Endothelial cell of umbilical vein (primary cell): ENCODE measurements around the gene AIM2. TPM values are rescaled to one million over a fixed set of nuclear protein-coding genes. Genes with fewer than 3 reads are reported as not detected.

Source experiments
- Bru-seq: library from RNA; stranded (reverse); fragments of 400-500 nt; gene quantifications from one replicate; lab custom pipeline; 2021; lab: Mats Ljungman, UMichigan
- BruChase-seq, 2 experiments: library from RNA; stranded (reverse); fragments of 400-500 nt; gene quantifications; one replicate each; lab custom pipeline; 2021; lab: Mats Ljungman, UMichigan
- BruUV-seq: library from RNA; stranded (reverse); fragments of 400-500 nt; replicated peaks from 2 replicates; lab custom pipeline; 2021; lab: Mats Ljungman, UMichigan
- CTCF ChIA-PET: fragments of 300-600, 350-600 bp; sonication (Branson Sonifier 250); formaldehyde crosslinking; loops from one replicate; lab custom pipeline; 2021; ENCODE audit warnings: antibody characterized with exemption, inconsistent platforms; lab: Charles Lee
- POLR2A ChIA-PET: fragments of 300-600, 350-600 bp; sonication (Branson Sonifier 250); formaldehyde crosslinking; loops from one replicate; lab custom pipeline; 2021; ENCODE audit warnings: antibody characterized with exemption, inconsistent platforms; lab: Charles Lee
- DNase-seq: peaks from one replicate; pipeline ENCODE4 v3.0.0-alpha.2; 2011; ENCODE audit warnings: low read depth, low spot score
- FAIRE-seq: peaks from 2 replicates; lab custom pipeline; 2011; peaks lifted over from hg19 to GRCh38; lab: Jason Lieb, UNC
- H2AFZ ChIP-seq: 2 replicates; pipeline ENCODE4 v1.6.0; 2012; ENCODE audit warnings: low read depth, low read length, control low read depth, inconsistent platforms
- H3K27ac ChIP-seq: 2 replicates; pipeline ENCODE4 v1.5.1; 2011; ENCODE audit warnings: low read depth, mild to moderate bottlenecking, control low read depth, low read length, moderate library complexity; ENCODE audit not compliant: insufficient read depth
- H3K27me3 ChIP-seq, 2 experiments: 2 replicates each; pipeline versions ENCODE4 v1.6.0 to v1.6.1; 2011; ENCODE audit warnings: low read length in 2 of 2, mixed read lengths in 1 of 2; ENCODE audit not compliant: control insufficient read depth in 2 of 2, insufficient read depth in 2 of 2
- H3K36me3 ChIP-seq, 2 experiments: 2 replicates in 1 of 2; 3 replicates in 1 of 2; pipeline ENCODE4 v1.5.1; 2011; ENCODE audit warnings: low read length in 2 of 2, mild to moderate bottlenecking in 1 of 2, moderate library complexity in 1 of 2; ENCODE audit not compliant: control insufficient read depth in 2 of 2, insufficient read depth in 2 of 2; ENCODE audit errors: extremely low read depth in 1 of 2
- H3K4me1 ChIP-seq: 3 replicates; pipeline ENCODE4 v1.5.1; 2011; ENCODE audit warnings: mild to moderate bottlenecking, low read length; ENCODE audit not compliant: control insufficient read depth, insufficient read depth; ENCODE audit errors: extremely low read depth
- H3K4me2 ChIP-seq: 2 replicates; pipeline ENCODE4 v1.6.1; 2011; ENCODE audit warnings: low read length, control low read depth, mixed read lengths; ENCODE audit not compliant: insufficient read depth
- H3K4me3 ChIP-seq, 3 experiments: fragments of 200-600 bp in 1 of 3; sonication (generic), shearing (Covaris generic) in 1 of 3; replicated peaks in 1 of 3; 2 replicates each; pipeline ENCODE4 v1.5.1; 2011 to 2016; ENCODE audit warnings: control low read depth in 3 of 3, low read length in 3 of 3, mild to moderate bottlenecking in 2 of 3, inconsistent platforms in 1 of 3, low read depth in 1 of 3, moderate library complexity in 1 of 3; ENCODE audit not compliant: insufficient read depth in 1 of 3
- H3K79me2 ChIP-seq: 2 replicates; pipeline ENCODE4 v1.6.0; 2012; ENCODE audit warnings: low read length, inconsistent platforms; ENCODE audit not compliant: control insufficient read depth, insufficient read depth
- H3K9ac ChIP-seq: replicated peaks from 2 replicates; pipeline ENCODE3; 2011; ENCODE audit warnings: low read length, control low read depth; ENCODE audit not compliant: insufficient read depth; ENCODE audit errors: extremely low read depth
- H3K9me1 ChIP-seq: replicated peaks from 3 replicates; pipeline ENCODE4 v1.6.0; 2011; ENCODE audit warnings: mild to moderate bottlenecking, low read length; ENCODE audit not compliant: control insufficient read depth, insufficient read depth; ENCODE audit errors: extremely low read depth
- H3K9me3 ChIP-seq: replicated peaks from 2 replicates; pipeline ENCODE4 v1.5.1; 2012; ENCODE audit warnings: low read length, inconsistent platforms; ENCODE audit not compliant: control insufficient read depth, insufficient read depth
- H4K20me1 ChIP-seq: replicated peaks from 2 replicates; pipeline ENCODE3; 2011; ENCODE audit warnings: mild to moderate bottlenecking, low read length; ENCODE audit not compliant: control insufficient read depth, insufficient read depth; ENCODE audit errors: extremely low read depth
- EZH2 ChIP-seq: IDR thresholded peaks from 2 replicates; pipeline ENCODE4 v1.6.1; 2012; ENCODE audit warnings: borderline replicate concordance, low read depth, mild to moderate bottlenecking, moderate library complexity, low read length, inconsistent platforms; ENCODE audit not compliant: severe bottlenecking
- JUN ChIP-seq: IDR thresholded peaks from 2 replicates; pipeline ENCODE4 v1.6.1; 2011; ENCODE audit warnings: borderline replicate concordance, low read depth; ENCODE audit not compliant: insufficient read length, insufficient read depth
- POLR2A ChIP-seq: IDR thresholded peaks from 2 replicates; pipeline ENCODE4 v1.6.1; 2012; ENCODE audit warnings: low read depth, mild to moderate bottlenecking, control low read depth, low read length
- POLR2AphosphoS5 ChIP-seq: IDR thresholded peaks from 2 replicates; pipeline ENCODE4 v1.6.1; 2012; ENCODE audit warnings: low read depth, mild to moderate bottlenecking, control low read depth, low read length, moderate library complexity; ENCODE audit not compliant: insufficient read depth
- dilution Hi-C: fragments of 300-500 bp; cut with MboI; formaldehyde crosslinking; loops from one replicate; pipeline ENCODE4 v1.15.0; 2019; ENCODE audit warnings: low sequenced_read_pairs; ENCODE audit not compliant: extremely low pct_ligation_motif_present
- intact Hi-C: fragments of 100-400 bp; cut with micrococcal nuclease; formaldehyde crosslinking; loops from one replicate; pipeline ENCODE4 v1.10.0; 2022
- long read RNA-seq: library from polyadenylated mRNA; stranded (forward); transcript quantifications from one replicate; pipeline ENCODE4 v2.0.0, GENCODE V29; 2021
- polyA minus RNA-seq, 3 experiments: library from RNA; depleted of rRNA, polyadenylated mRNA; stranded (reverse); fragments of >200 nt; gene quantifications; 1 replicate in 1 of 3; 2 replicates in 2 of 3; pipeline ENCODE4 v1.2.3, GENCODE V29; 2011
- polyA plus RNA-seq, 4 experiments: library from polyadenylated mRNA; depleted of rRNA in 3 of 4; stranded (reverse) in 3 of 4; unstranded in 1 of 4; fragments of >200 nt; gene quantifications; 2 replicates each; pipeline versions ENCODE4 v1.2.1 to v1.2.3, GENCODE V29; 2011 to 2012; ENCODE audit warnings: missing spikeins in 1 of 4
- total RNA-seq: library from RNA; stranded (reverse); gene quantifications from 2 replicates; pipeline ENCODE4 v1.2.3, GENCODE V29; 2021
- TF ChIP-seq, protein P1 (sequence below): IDR thresholded peaks from 2 replicates; pipeline ENCODE4 v1.6.1; 2011; ENCODE audit not compliant: insufficient read depth, insufficient read length
- TF ChIP-seq, protein P2 (sequence below), 2 donors: IDR thresholded peaks; 1 replicate in 1 of 2; 2 replicates in 1 of 2; pipeline ENCODE4 v1.5.1; 2011; ENCODE audit warnings: low read length in 2 of 2, mild to moderate bottlenecking in 2 of 2, moderate library complexity in 2 of 2, control low read depth in 1 of 2, inconsistent platforms in 1 of 2, low read depth in 1 of 2; ENCODE audit not compliant: insufficient read depth in 1 of 2; ENCODE audit errors: extremely low read depth in 1 of 2

Gene AIM2, protein sequence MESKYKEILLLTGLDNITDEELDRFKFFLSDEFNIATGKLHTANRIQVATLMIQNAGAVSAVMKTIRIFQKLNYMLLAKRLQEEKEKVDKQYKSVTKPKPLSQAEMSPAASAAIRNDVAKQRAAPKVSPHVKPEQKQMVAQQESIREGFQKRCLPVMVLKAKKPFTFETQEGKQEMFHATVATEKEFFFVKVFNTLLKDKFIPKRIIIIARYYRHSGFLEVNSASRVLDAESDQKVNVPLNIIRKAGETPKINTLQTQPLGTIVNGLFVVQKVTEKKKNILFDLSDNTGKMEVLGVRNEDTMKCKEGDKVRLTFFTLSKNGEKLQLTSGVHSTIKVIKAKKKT
- total RNA-seq = not detected in 2 replicates
- not detected in 2 replicates for polyA plus RNA-seq
- 0.05 and 0.06 TPM in 2 replicates for polyA plus RNA-seq (2011; cell fraction: cytosol; rRNA removed)
- 0.08 TPM in 1 of 2 replicates, not detected in the other for polyA plus RNA-seq (2011; cell fraction: nucleus; rRNA removed)
- polyA plus RNA-seq (2012) = not detected in 2 replicates
- not detected in 2 replicates for polyA minus RNA-seq
- polyA minus RNA-seq (2011; cell fraction: cytosol; rRNA and poly(A)+ RNA removed) = not detected
- polyA minus RNA-seq (2011; cell fraction: nucleus; rRNA and poly(A)+ RNA removed) = not detected in 2 replicates
- percentile 6 among the genes with signal in this experiment for Bru-seq, nascent RNA
- BruChase-seq, experiment 1, labeled RNA remaining after a 6-hour chase = percentile 7 among the genes with signal in this experiment
- percentile 16 among the genes with signal in this experiment for BruChase-seq, experiment 2, labeled RNA remaining after a 2-hour chase
- long read RNA-seq, partial matches to known transcripts = 0 of 1 reads
- long read RNA-seq, other reads (novel, unspliced or antisense) = 1 of 1 reads

GRCh38 chr1:159076438-159077119 lies at the start of gene AIM2:
TSS of gene AIM2 (minus strand) at chr1:159076766. CDS start at chr1:159073499, 3,267 bp downstream.
- H3K9me3 ChIP-seq = no peaks in the 10 kb centered on the region
- no peaks in the 10 kb centered on the region for H3K79me2 ChIP-seq
- ChIA-PET CTCF (interaction anchor here (1.0 to 3.7 kb wide), 3 partner anchors 10 to 77 kb away, joined by 3 to 14 read pairs (median 3); no protein-coding TSS in a partner anchor), POLR2A (no interaction called here)
- H3K27me3 ChIP-seq = peaks cover 20 to 39% of the 10 kb centered on the region in 2 experiments
- H4K20me1 ChIP-seq = no peaks in the 10 kb centered on the region
- H2AFZ ChIP-seq = no peak within 1 kb of the TSS
- BruUV-seq = no TSS peak
- DNase-seq (no peak), FAIRE-seq (no peak)
- no peaks in the 10 kb centered on the region for H3K36me3 ChIP-seq
- H3K9ac ChIP-seq = no peak within 1 kb of the TSS
- intact Hi-C loops = no loop called here
- no peaks in the 10 kb centered on the region for H3K9me1 ChIP-seq
- H3K4me1 ChIP-seq = no peaks in the 10 kb centered on the region
- H3K4me2 ChIP-seq = no peak within 1 kb of the TSS
- H3K27ac ChIP-seq = no peak within 1 kb of the TSS
- dilution Hi-C loops = no loop called here
- TF ChIP-seq, protein P1, sequence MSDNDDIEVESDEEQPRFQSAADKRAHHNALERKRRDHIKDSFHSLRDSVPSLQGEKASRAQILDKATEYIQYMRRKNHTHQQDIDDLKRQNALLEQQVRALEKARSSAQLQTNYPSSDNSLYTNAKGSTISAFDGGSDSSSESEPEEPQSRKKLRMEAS = no peak
- TF ChIP-seq POLR2AphosphoS5 = no peak
- TF ChIP-seq EZH2 = no peak
- no peak for TF ChIP-seq JUN
- no peak for TF ChIP-seq POLR2A
- TF ChIP-seq, protein P2, sequence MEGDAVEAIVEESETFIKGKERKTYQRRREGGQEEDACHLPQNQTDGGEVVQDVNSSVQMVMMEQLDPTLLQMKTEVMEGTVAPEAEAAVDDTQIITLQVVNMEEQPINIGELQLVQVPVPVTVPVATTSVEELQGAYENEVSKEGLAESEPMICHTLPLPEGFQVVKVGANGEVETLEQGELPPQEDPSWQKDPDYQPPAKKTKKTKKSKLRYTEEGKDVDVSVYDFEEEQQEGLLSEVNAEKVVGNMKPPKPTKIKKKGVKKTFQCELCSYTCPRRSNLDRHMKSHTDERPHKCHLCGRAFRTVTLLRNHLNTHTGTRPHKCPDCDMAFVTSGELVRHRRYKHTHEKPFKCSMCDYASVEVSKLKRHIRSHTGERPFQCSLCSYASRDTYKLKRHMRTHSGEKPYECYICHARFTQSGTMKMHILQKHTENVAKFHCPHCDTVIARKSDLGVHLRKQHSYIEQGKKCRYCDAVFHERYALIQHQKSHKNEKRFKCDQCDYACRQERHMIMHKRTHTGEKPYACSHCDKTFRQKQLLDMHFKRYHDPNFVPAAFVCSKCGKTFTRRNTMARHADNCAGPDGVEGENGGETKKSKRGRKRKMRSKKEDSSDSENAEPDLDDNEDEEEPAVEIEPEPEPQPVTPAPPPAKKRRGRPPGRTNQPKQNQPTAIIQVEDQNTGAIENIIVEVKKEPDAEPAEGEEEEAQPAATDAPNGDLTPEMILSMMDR (IDR thresholded peaks at IDR 0.05; ENCODE audit: extremely low read depth in 1 of 2, insufficient read depth in 1 of 2, low read depth in 1 of 2, low read length in 2 of 2) = no peak
- H3K4me3 ChIP-seq = no peak within 1 kb of the TSS
